HEK293 (cell line): Measurements from ENCODE around the gene MAN2A2.
A peak's percentile ranks its signal among the peaks of the same experiment; 100 is the strongest.

Experiments
- CTCF ChIA-PET: fragments of 350-600 bp; formaldehyde crosslinking; extraction: SDS; loops from one replicate; lab custom pipeline; 2021; ENCODE audit warnings: antibody characterized with exemption; lab: Yijun Ruan, JAX
- POLR2A ChIA-PET: fragments of 300-600 bp; formaldehyde crosslinking; extraction: SDS; loops from one replicate; lab custom pipeline; 2020; ENCODE audit warnings: antibody characterized with exemption, inconsistent platforms; lab: Yijun Ruan, JAX
- H3K27ac ChIP-seq: fragments of 200-500 bp; sonication (Bioruptor generic); 2 replicates; pipeline ENCODE4 v1.5.1; 2014; ENCODE audit warnings: low read depth, low read length, control low read depth, inconsistent platforms; ENCODE audit errors: extremely low read depth
- H3K36me3 ChIP-seq, 2 experiments: fragments of 200-500 bp in 1 of 2; sonication (Bioruptor generic) in 1 of 2; 1 replicate in 1 of 2; 2 replicates in 1 of 2; pipeline ENCODE4 v1.5.1; 2014 to 2017; ENCODE audit warnings: inconsistent platforms in 2 of 2, low read length in 2 of 2; ENCODE audit not compliant: control insufficient read depth in 2 of 2, insufficient read depth in 1 of 2
- H3K4me1 ChIP-seq: fragments of 200-500 bp; sonication (Bioruptor generic); 2 replicates; pipeline ENCODE4 v1.5.1; 2014; ENCODE audit warnings: mild to moderate bottlenecking, low read length, inconsistent platforms; ENCODE audit not compliant: control insufficient read depth, insufficient read depth
- H3K4me3 ChIP-seq: 2 replicates; pipeline ENCODE4 v1.5.1; 2011; ENCODE audit warnings: low read depth, mild to moderate bottlenecking, control low read depth, low read length, moderate library complexity
- H3K9me3 ChIP-seq: fragments of 200-500 bp; sonication (Bioruptor generic); 2 replicates; pipeline ENCODE4 v1.5.1; 2014; ENCODE audit warnings: low read depth, low read length, inconsistent platforms; ENCODE audit not compliant: control insufficient read depth, insufficient read depth
- BCL11B ChIP-seq: fragments of 450-650 bp; formaldehyde crosslinking; IDR thresholded peaks from 2 replicates; pipeline ENCODE4 v1.5.1; 2016; ENCODE audit warnings: low read depth, missing biosample characterization, missing genetic modification characterization
- HOXC10 ChIP-seq: sonication (generic); formaldehyde crosslinking; IDR thresholded peaks from 2 replicates; pipeline ENCODE4 v1.8.1; 2023; ENCODE audit warnings: mild to moderate bottlenecking, missing genetic modification reagents
- REPIN1 ChIP-seq: fragments of 450-650 bp; formaldehyde crosslinking; IDR thresholded peaks from 2 replicates; pipeline ENCODE4 v1.5.1; 2017; ENCODE audit warnings: missing biosample characterization, missing genetic modification characterization, low read depth
- SETDB1 ChIP-seq: IDR thresholded peaks from one replicate; pipeline ENCODE4 v1.6.1; 2017; ENCODE audit warnings: mild to moderate bottlenecking, low read length, moderate library complexity, mixed read lengths; ENCODE audit not compliant: insufficient read length
- SP2 ChIP-seq: fragments of 450-650 bp; formaldehyde crosslinking; IDR thresholded peaks from 2 replicates; pipeline ENCODE4 v1.5.1; 2016; ENCODE audit warnings: missing biosample characterization, missing genetic modification characterization
- YY1 ChIP-seq: fragments of 450-650 bp; formaldehyde crosslinking; IDR thresholded peaks from 2 replicates; pipeline ENCODE4 v1.5.1; 2018; ENCODE audit warnings: missing biosample characterization, missing genetic modification characterization
- ZBTB17 ChIP-seq: fragments of 450-650 bp; formaldehyde crosslinking; IDR thresholded peaks from 2 replicates; pipeline ENCODE4 v1.5.1; 2016; ENCODE audit warnings: missing biosample characterization, missing genetic modification characterization
- ZBTB21 ChIP-seq: fragments of 450-650 bp; formaldehyde crosslinking; IDR thresholded peaks from 2 replicates; pipeline ENCODE4 v1.5.1; 2017; ENCODE audit warnings: missing biosample characterization, missing genetic modification characterization
- ZNF114 ChIP-seq: fragments of 450-650 bp; formaldehyde crosslinking; IDR thresholded peaks from 2 replicates; pipeline ENCODE4 v1.5.0; 2017; ENCODE audit warnings: missing biosample characterization, missing genetic modification characterization
- ZNF133 ChIP-seq: fragments of 450-650 bp; formaldehyde crosslinking; IDR thresholded peaks from 2 replicates; pipeline ENCODE4 v1.5.1; 2016; ENCODE audit warnings: missing biosample characterization, missing genetic modification characterization
- ZNF146 ChIP-seq: fragments of 450-650 bp; formaldehyde crosslinking; IDR thresholded peaks from 2 replicates; pipeline ENCODE4 v1.5.1; 2016; ENCODE audit warnings: missing biosample characterization, missing genetic modification characterization
- ZNF184 ChIP-seq: fragments of 450-650 bp; IDR thresholded peaks from 2 replicates; pipeline ENCODE4 v1.5.1; 2018; ENCODE audit warnings: missing biosample characterization, mild to moderate bottlenecking, missing genetic modification characterization
- ZNF214 ChIP-seq: fragments of 450-650 bp; formaldehyde crosslinking; IDR thresholded peaks from 2 replicates; pipeline ENCODE4 v1.5.1; 2017; ENCODE audit warnings: missing biosample characterization, mild to moderate bottlenecking, missing genetic modification characterization, borderline replicate concordance
- ZNF37A ChIP-seq: fragments of 450-650 bp; IDR thresholded peaks from 2 replicates; pipeline ENCODE4 v1.5.1; 2018; ENCODE audit warnings: missing biosample characterization, missing genetic modification characterization
- ZNF394 ChIP-seq: fragments of 450-650 bp; formaldehyde crosslinking; IDR thresholded peaks from 2 replicates; pipeline ENCODE4 v1.5.1; 2016; ENCODE audit warnings: missing biosample characterization, missing genetic modification characterization, mild to moderate bottlenecking, moderate library complexity, borderline replicate concordance
- ZNF549 ChIP-seq: fragments of 450-650 bp; IDR thresholded peaks from 2 replicates; pipeline ENCODE4 v1.5.1; 2018; ENCODE audit warnings: missing biosample characterization, missing genetic modification characterization, mild to moderate bottlenecking, inconsistent platforms, moderate library complexity
- ZNF555 ChIP-seq: fragments of 450-650 bp; formaldehyde crosslinking; conservative IDR thresholded peaks from 2 replicates; pipeline ENCODE4 v1.5.1; 2017; ENCODE audit warnings: missing biosample characterization, mild to moderate bottlenecking, missing genetic modification characterization, inconsistent platforms
- ZNF660 ChIP-seq: fragments of 450-650 bp; IDR thresholded peaks from 2 replicates; pipeline ENCODE4 v1.5.1; 2018; ENCODE audit warnings: missing biosample characterization, mild to moderate bottlenecking, missing genetic modification characterization
- ZNF707 ChIP-seq: fragments of 450-650 bp; formaldehyde crosslinking; IDR thresholded peaks from 2 replicates; pipeline ENCODE4 v1.5.1; 2016; ENCODE audit warnings: missing biosample characterization, missing genetic modification characterization
- ZNF792 ChIP-seq: fragments of 450-650 bp; formaldehyde crosslinking; IDR thresholded peaks from 2 replicates; pipeline ENCODE4 v1.5.1; 2016; ENCODE audit warnings: missing biosample characterization, missing genetic modification characterization
- ZNF843 ChIP-seq: fragments of 450-650 bp; formaldehyde crosslinking; IDR thresholded peaks from 2 replicates; pipeline ENCODE4 v1.5.1; 2016; ENCODE audit warnings: missing biosample characterization, missing genetic modification characterization
- TF ChIP-seq, protein P1 (sequence below): fragments of 450-650 bp; formaldehyde crosslinking; IDR thresholded peaks from 2 replicates; pipeline ENCODE4 v1.5.1; 2016; ENCODE audit warnings: missing biosample characterization, missing genetic modification characterization
- TF ChIP-seq, protein P2 (sequence below): fragments of 450-650 bp; formaldehyde crosslinking; IDR thresholded peaks from 2 replicates; pipeline ENCODE4 v1.5.1; 2016; ENCODE audit warnings: missing biosample characterization, missing genetic modification characterization
- TF ChIP-seq, protein P3 (sequence below): fragments of 450-650 bp; formaldehyde crosslinking; IDR thresholded peaks from 2 replicates; pipeline ENCODE4 v1.5.1; 2017; ENCODE audit warnings: missing biosample characterization, missing genetic modification characterization
- TF ChIP-seq, protein P4 (sequence below): fragments of 450-650 bp; formaldehyde crosslinking; IDR thresholded peaks from 2 replicates; pipeline ENCODE4 v1.5.1; 2016; ENCODE audit warnings: missing biosample characterization, missing genetic modification characterization

MAN2A2 gene

DNA sequence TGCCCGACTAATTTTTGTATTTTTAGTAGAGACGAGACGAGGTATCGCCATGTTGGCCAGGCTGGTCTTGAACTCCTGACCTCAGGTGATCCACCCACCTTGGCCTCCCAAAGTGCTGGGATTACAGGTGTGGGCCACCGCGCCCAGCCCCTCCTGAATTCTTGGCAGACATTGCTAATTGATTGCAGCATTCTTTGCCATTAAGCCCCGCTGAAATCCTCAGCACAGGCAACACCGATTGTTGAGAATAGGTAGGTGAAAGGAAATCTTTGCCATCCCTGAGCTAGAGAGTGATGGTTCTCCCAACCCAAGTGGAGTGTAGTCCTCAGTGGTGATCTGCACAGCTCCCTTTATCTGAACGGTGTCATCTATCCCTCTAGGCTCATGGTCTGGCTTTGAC is 1.6 kb downstream of the MAN2A2 start:
- POLR2A ChIA-PET, result interaction anchor here (0.7 to 3.8 kb wide), 5 partner anchors 19 to 187 kb away, joined by 3 to 88 read pairs (median 5); partner anchors contain the start of genes BLM, HDDC3 and UNC45A
- TF ChIP-seq ZBTB17 (tag by site-specific recombination) (peak; percentile 95), ZNF792 (tag by site-specific recombination) (no peak), ZNF114 (tag by site-specific recombination) (no peak)
- TF ChIP-seq, protein P1, sequence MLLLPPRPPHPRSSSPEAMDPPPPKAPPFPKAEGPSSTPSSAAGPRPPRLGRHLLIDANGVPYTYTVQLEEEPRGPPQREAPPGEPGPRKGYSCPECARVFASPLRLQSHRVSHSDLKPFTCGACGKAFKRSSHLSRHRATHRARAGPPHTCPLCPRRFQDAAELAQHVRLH (tag by site-specific recombination), result no peak
- TF ChIP-seq, protein P2, sequence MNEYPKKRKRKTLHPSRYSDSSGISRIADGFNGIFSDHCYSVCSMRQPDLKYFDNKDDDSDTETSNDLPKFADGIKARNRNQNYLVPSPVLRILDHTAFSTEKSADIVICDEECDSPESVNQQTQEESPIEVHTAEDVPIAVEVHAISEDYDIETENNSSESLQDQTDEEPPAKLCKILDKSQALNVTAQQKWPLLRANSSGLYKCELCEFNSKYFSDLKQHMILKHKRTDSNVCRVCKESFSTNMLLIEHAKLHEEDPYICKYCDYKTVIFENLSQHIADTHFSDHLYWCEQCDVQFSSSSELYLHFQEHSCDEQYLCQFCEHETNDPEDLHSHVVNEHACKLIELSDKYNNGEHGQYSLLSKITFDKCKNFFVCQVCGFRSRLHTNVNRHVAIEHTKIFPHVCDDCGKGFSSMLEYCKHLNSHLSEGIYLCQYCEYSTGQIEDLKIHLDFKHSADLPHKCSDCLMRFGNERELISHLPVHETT (tag by site-specific recombination), result no peak
- TF ChIP-seq, protein P3, sequence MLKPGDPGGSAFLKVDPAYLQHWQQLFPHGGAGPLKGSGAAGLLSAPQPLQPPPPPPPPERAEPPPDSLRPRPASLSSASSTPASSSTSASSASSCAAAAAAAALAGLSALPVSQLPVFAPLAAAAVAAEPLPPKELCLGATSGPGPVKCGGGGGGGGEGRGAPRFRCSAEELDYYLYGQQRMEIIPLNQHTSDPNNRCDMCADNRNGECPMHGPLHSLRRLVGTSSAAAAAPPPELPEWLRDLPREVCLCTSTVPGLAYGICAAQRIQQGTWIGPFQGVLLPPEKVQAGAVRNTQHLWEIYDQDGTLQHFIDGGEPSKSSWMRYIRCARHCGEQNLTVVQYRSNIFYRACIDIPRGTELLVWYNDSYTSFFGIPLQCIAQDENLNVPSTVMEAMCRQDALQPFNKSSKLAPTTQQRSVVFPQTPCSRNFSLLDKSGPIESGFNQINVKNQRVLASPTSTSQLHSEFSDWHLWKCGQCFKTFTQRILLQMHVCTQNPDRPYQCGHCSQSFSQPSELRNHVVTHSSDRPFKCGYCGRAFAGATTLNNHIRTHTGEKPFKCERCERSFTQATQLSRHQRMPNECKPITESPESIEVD (tag by site-specific recombination), result no peak

DNA sequence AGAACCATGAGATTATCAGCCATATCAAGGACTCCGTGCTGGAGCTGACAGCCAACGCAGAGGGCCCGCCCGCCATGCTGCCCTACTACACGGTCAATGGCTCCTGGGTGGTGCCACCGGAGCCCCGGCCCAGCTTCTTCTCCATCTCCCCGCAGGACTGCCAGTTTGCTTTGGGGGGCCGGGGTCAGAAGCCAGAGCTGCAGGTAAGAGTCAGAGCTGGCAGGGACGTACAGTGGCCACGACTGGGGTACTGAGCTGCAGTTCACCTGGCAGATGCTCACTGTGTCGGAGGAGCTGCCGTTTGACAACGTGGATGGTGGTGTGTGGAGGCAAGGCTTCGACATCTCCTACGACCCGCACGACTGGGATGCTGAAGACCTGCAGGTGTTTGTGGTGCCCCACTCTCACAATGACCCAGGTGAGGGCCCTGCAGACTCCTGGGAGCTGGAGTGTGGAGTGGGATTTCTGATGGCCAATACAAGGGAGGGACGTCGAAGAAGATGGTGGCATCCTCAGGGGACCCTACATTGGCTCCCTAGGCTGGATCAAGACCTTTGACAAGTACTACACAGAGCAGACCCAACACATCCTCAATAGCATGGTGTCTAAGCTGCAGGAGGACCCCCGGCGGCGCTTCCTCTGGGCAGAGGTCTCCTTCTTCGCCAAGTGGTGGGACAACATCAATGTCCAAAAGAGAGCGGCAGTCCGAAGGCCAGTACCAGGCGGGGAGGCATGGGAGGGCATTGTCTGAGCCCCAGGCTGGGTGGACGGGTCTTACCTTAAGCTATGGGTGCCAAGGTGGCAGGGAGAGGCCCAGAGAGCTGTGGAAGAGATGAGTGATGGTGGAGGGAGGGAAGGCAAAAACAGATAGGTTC is 2.4 kb downstream of the MAN2A2 start:
- ChIA-PET POLR2A (interaction anchor here (1.7 kb wide), 1 partner anchor 27 kb away, joined by 5 read pairs; the partner anchor contains the start of gene HDDC3), CTCF (interaction anchor here (0.6 to 8.3 kb wide), 7 partner anchors 19 to 366 kb away, joined by 3 to 126 read pairs (median 5); partner anchors contain the start of genes HDDC3 and UNC45A)
- Histone ChIP-seq H3K36me3 (peaks cover 16 to 54% of the 10 kb centered on the region in 2 experiments), H3K27ac (no peak overlapping the region), H3K4me3 (no peak overlapping the region), H3K4me1 (peaks cover 13% of the 10 kb centered on the region), H3K9me3 (no peaks in the 10 kb centered on the region)
- TF ChIP-seq ZNF394 (tag by site-specific recombination) (no peak), ZNF146 (no peak), ZNF707 (tag by site-specific recombination) (no peak), ZNF214 (tag by site-specific recombination) (no peak), ZNF549 (no peak), ZNF843 (tag by site-specific recombination) (no peak), ZNF37A (tag by site-specific recombination) (no peak), ZNF555 (tag by site-specific recombination) (no peak), SETDB1 (no peak), YY1 (no peak), BCL11B (tag by site-specific recombination) (no peak), HOXC10 (no peak), SP2 (no peak), ZNF133 (no peak), ZNF184 (tag by site-specific recombination) (no peak), ZNF660 (tag by site-specific recombination) (no peak), REPIN1 (tag by site-specific recombination) (no peak), ZBTB21 (tag by site-specific recombination) (no peak)
- TF ChIP-seq, protein P4, sequence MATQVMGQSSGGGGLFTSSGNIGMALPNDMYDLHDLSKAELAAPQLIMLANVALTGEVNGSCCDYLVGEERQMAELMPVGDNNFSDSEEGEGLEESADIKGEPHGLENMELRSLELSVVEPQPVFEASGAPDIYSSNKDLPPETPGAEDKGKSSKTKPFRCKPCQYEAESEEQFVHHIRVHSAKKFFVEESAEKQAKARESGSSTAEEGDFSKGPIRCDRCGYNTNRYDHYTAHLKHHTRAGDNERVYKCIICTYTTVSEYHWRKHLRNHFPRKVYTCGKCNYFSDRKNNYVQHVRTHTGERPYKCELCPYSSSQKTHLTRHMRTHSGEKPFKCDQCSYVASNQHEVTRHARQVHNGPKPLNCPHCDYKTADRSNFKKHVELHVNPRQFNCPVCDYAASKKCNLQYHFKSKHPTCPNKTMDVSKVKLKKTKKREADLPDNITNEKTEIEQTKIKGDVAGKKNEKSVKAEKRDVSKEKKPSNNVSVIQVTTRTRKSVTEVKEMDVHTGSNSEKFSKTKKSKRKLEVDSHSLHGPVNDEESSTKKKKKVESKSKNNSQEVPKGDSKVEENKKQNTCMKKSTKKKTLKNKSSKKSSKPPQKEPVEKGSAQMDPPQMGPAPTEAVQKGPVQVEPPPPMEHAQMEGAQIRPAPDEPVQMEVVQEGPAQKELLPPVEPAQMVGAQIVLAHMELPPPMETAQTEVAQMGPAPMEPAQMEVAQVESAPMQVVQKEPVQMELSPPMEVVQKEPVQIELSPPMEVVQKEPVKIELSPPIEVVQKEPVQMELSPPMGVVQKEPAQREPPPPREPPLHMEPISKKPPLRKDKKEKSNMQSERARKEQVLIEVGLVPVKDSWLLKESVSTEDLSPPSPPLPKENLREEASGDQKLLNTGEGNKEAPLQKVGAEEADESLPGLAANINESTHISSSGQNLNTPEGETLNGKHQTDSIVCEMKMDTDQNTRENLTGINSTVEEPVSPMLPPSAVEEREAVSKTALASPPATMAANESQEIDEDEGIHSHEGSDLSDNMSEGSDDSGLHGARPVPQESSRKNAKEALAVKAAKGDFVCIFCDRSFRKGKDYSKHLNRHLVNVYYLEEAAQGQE (tag by site-specific recombination), result no peak
- TF ChIP-seq, protein P1 (tag by site-specific recombination), result no peak

More for the DNA sequence above, 1.6 kb downstream of the MAN2A2 start:
- Histone ChIP-seq H3K4me3 (no peak overlapping the region), H3K36me3 (peaks cover 16 to 46% of the 10 kb centered on the region in 2 experiments), H3K9me3 (no peaks in the 10 kb centered on the region), H3K4me1 (peaks cover 13% of the 10 kb centered on the region), H3K27ac (no peak overlapping the region)
- CTCF ChIA-PET, result interaction anchor here (0.6 to 8.3 kb wide), 7 partner anchors 18 to 367 kb away, joined by 3 to 126 read pairs (median 6); partner anchors contain the start of genes HDDC3 and UNC45A
